Fibroblast of lung (primary cell): ENCODE results near the gene SLC5A10. TPM values are rescaled to one million over a fixed set of nuclear protein-coding genes. Genes with fewer than 3 reads are reported as not detected.

Source experiments
- DNase-seq, 2 donors: peaks; one replicate each; pipeline versions ENCODE4 v3.0.0 to v3.0.0-alpha.2; 2010; ENCODE audit warnings: low read depth in 2 of 2
- H2AFZ ChIP-seq: 2 replicates; pipeline ENCODE4 v1.5.1; 2012; ENCODE audit warnings: low read length, control low read depth, inconsistent platforms
- H3K27ac ChIP-seq: 2 replicates; pipeline ENCODE4 v1.5.1; 2011; ENCODE audit warnings: low read length, control low read depth; ENCODE audit not compliant: insufficient read depth
- H3K27me3 ChIP-seq: 2 replicates; pipeline ENCODE4 v1.5.1; 2011; ENCODE audit warnings: mild to moderate bottlenecking, low read length; ENCODE audit not compliant: control insufficient read depth, insufficient read depth
- H3K36me3 ChIP-seq: 2 replicates; pipeline ENCODE4 v1.5.1; 2011; ENCODE audit warnings: low read length; ENCODE audit not compliant: control insufficient read depth, insufficient read depth
- H3K4me1 ChIP-seq: 2 replicates; pipeline ENCODE4 v1.5.1; 2011; ENCODE audit warnings: low read length; ENCODE audit not compliant: control insufficient read depth, insufficient read depth; ENCODE audit errors: extremely low read depth
- H3K4me2 ChIP-seq: 2 replicates; pipeline ENCODE4 v1.5.1; 2011; ENCODE audit warnings: low read length, control low read depth; ENCODE audit not compliant: insufficient read depth; ENCODE audit errors: extremely low read depth
- H3K4me3 ChIP-seq, 4 experiments: fragments of 200-600 bp in 1 of 4; sonication (generic) in 1 of 4; replicated peaks in 1 of 4; 2 replicates each; pipeline ENCODE4 v1.5.1; 2011 to 2016; ENCODE audit warnings: low read length in 4 of 4, low read depth in 3 of 4, mild to moderate bottlenecking in 3 of 4, control low read depth in 2 of 4, inconsistent platforms in 1 of 4, mixed read lengths in 1 of 4; ENCODE audit not compliant: insufficient read depth in 1 of 4; ENCODE audit errors: control extremely low read depth in 1 of 4
- H3K79me2 ChIP-seq: 2 replicates; pipeline ENCODE4 v1.5.1; 2012; ENCODE audit warnings: mild to moderate bottlenecking, low read length, inconsistent platforms; ENCODE audit not compliant: control insufficient read depth, insufficient read depth
- H3K9ac ChIP-seq: 2 replicates; pipeline ENCODE4 v1.5.1; 2011; ENCODE audit warnings: mild to moderate bottlenecking, low read length, control low read depth; ENCODE audit not compliant: insufficient read depth
- H3K9me3 ChIP-seq: 2 replicates; pipeline ENCODE4 v1.5.1; 2012; ENCODE audit warnings: low read depth, low read length; ENCODE audit not compliant: control insufficient read depth, insufficient read depth
- H4K20me1 ChIP-seq: 2 replicates; pipeline ENCODE4 v1.5.1; 2011; ENCODE audit warnings: low read length; ENCODE audit not compliant: control insufficient read depth, insufficient read depth; ENCODE audit errors: extremely low read depth
- EZH2 ChIP-seq: IDR thresholded peaks from 2 replicates; pipeline ENCODE4 v1.5.1; 2012; ENCODE audit warnings: low read length, control low read depth, mild to moderate bottlenecking; ENCODE audit errors: missing control alignments
- polyA plus RNA-seq, 2 donors: library from polyadenylated mRNA; depleted of rRNA in 1 of 2; stranded (reverse) in 1 of 2; unstranded in 1 of 2; fragments of >200 nt; gene quantifications; 2 replicates each; pipeline ENCODE4 v1.2.1, GENCODE V29; 2011 to 2012; ENCODE audit warnings: missing spikeins in 1 of 2
- total RNA-seq: library from RNA; depleted of rRNA; stranded (reverse); fragments of >200 nt; gene quantifications from 2 replicates; pipeline ENCODE4 v1.2.1, GENCODE V29; 2014
- TF ChIP-seq, protein P1 (sequence below), 2 donors: IDR thresholded peaks in 1 of 2; conservative IDR thresholded peaks in 1 of 2; 1 replicate in 1 of 2; 2 replicates in 1 of 2; pipeline ENCODE4 v1.5.1; 2011 to 2012; ENCODE audit warnings: low read length in 2 of 2, control low read depth in 1 of 2, inconsistent platforms in 1 of 2, low read depth in 1 of 2, mild to moderate bottlenecking in 1 of 2

The SLC5A10 gene
- total and polyA plus RNA-seq, 2 donors (not counting 1 experiment from before 2014, with no cell fraction given) = not detected

DNA sequence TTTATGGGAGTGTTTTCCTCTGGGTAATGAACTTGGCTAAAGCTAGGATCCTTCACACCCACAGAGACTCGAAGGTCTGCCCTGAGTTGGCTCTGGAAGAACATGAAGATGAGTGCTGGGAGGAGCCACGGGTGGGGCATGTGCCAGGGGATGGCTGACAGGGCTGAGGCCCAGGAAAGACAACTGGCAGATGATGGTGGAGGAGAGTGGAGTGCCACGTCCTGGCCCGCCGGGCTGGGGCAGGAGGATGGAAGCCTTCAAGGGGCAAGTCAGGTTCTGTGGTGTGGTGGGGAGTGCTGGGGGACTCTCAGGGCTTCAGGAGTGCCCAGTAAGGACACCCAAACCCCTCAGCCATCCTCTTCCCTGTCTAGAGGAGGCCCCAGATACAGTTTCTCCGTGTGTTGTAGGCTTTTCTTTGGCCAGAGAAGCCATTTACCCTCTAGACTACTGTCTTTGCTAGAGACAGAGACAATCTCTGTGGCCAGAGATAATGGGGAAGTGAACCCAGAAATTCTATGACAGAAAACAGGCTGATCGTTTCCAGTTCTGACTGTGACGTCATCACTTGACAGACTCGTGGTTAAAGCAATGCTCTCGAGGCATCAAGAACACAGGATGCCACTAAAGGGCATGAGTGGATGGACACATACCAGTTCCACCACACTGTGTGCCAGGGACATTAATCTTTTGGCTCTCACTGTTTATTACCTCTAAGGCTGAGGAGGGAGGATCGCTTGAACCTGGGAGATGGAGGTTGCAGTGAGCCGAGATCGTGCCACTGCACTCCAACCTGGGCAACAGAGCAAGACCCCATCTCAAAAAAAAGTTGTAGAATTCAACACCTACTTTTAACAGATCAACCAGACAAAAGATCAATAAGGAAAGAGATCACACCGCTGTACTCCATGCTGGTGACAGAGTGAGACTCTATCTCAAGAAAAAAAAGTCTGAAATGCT is 18.6 kb upstream of the SLC5A10 start:
- no peaks in the 10 kb centered on the region for H4K20me1 ChIP-seq
- no peak for TF ChIP-seq EZH2
- TF ChIP-seq, protein P1, sequence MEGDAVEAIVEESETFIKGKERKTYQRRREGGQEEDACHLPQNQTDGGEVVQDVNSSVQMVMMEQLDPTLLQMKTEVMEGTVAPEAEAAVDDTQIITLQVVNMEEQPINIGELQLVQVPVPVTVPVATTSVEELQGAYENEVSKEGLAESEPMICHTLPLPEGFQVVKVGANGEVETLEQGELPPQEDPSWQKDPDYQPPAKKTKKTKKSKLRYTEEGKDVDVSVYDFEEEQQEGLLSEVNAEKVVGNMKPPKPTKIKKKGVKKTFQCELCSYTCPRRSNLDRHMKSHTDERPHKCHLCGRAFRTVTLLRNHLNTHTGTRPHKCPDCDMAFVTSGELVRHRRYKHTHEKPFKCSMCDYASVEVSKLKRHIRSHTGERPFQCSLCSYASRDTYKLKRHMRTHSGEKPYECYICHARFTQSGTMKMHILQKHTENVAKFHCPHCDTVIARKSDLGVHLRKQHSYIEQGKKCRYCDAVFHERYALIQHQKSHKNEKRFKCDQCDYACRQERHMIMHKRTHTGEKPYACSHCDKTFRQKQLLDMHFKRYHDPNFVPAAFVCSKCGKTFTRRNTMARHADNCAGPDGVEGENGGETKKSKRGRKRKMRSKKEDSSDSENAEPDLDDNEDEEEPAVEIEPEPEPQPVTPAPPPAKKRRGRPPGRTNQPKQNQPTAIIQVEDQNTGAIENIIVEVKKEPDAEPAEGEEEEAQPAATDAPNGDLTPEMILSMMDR (conservative IDR thresholded peaks at IDR 0.05 in 1 of 2, IDR thresholded peaks at IDR 0.05 in 1 of 2; ENCODE audit: low read depth in 1 of 2, low read length in 2 of 2) = no peak
- H3K9me3 ChIP-seq = no peaks in the 10 kb centered on the region
- H3K4me3 ChIP-seq = no peak overlapping the region
- no peak for DNase-seq
- H3K27me3 ChIP-seq = no peaks in the 10 kb centered on the region
- H2AFZ ChIP-seq = no peak overlapping the region
- H3K9ac ChIP-seq = no peak overlapping the region
- H3K36me3 ChIP-seq = no peaks in the 10 kb centered on the region
- no peak overlapping the region for H3K27ac ChIP-seq
- no peaks in the 10 kb centered on the region for H3K4me1 ChIP-seq
- no peaks in the 10 kb centered on the region for H3K79me2 ChIP-seq
- H3K4me2 ChIP-seq = no peak overlapping the region

DNA sequence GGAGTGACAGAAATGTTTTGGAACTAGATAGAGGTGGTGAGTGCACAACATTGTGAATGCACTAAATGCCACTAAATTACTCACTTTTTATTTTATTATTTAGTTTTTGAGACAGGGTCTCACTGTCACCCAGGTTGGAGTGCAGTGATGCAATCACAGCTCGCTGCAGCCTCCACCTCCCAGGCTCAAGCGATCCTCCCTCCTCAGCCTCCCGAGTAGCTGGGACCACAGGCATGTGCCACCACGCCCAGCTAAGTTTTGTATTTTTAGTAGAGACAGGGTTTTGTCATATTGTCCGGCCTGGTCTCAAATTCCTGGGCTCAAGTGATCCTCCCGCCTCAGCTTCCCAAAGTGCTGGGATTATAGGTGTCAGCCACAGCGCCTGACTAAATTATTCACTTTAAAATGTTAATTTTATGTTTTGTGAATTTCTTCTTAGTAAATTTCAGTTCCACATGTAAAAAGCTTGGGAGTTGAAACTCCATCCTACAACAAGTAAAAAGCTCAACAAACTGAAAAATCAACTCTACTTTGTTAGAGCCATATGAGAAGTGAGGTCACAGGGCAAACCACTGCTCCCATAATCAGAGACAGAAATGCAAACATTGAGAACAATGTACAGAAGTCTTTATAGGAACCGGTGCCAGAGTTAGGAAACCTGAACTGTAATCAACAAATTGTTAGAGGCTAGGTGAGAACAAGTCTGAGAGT is 13.8 kb upstream of the SLC5A10 start:
- Histone ChIP-seq H3K36me3 (no peaks in the 10 kb centered on the region), H3K9me3 (no peaks in the 10 kb centered on the region), H3K27ac (no peak overlapping the region), H2AFZ (no peak overlapping the region), H3K4me1 (no peaks in the 10 kb centered on the region), H3K9ac (no peak overlapping the region), H4K20me1 (no peaks in the 10 kb centered on the region), H3K27me3 (no peaks in the 10 kb centered on the region), H3K79me2 (no peaks in the 10 kb centered on the region), H3K4me2 (no peak overlapping the region), H3K4me3 (no peak overlapping the region)
- no peak for DNase-seq
- TF ChIP-seq, protein P1 (conservative IDR thresholded peaks at IDR 0.05 in 1 of 2, IDR thresholded peaks at IDR 0.05 in 1 of 2; ENCODE audit: low read depth in 1 of 2, low read length in 2 of 2) = no peak
- no peak for TF ChIP-seq EZH2

DNA sequence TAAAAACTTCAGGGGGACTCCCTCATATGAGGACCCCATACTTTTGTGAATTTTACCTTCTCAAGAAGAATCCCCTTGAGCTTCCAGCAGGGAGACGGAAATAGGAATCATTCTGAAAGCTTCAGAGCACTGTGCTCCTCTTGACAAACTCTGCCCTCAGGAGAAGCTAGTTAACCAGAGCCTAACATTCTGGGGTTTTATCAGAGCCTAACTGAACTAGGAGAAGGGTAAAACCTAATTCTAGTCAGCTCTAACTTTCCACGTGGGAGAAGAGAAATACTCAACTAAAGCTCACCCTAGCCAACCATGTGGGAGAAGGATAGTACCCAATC is 13.3 kb upstream of the SLC5A10 start:
- H3K27me3 ChIP-seq = no peaks in the 10 kb centered on the region
- H3K79me2 ChIP-seq = no peaks in the 10 kb centered on the region
- H2AFZ ChIP-seq = no peak overlapping the region
- no peaks in the 10 kb centered on the region for H3K9me3 ChIP-seq
- H3K4me1 ChIP-seq = no peaks in the 10 kb centered on the region
- no peak for DNase-seq
- no peaks in the 10 kb centered on the region for H4K20me1 ChIP-seq
- no peak for TF ChIP-seq EZH2
- TF ChIP-seq, protein P1 (conservative IDR thresholded peaks at IDR 0.05 in 1 of 2, IDR thresholded peaks at IDR 0.05 in 1 of 2; ENCODE audit: low read depth in 1 of 2, low read length in 2 of 2) = no peak
- no peaks in the 10 kb centered on the region for H3K36me3 ChIP-seq
- no peak overlapping the region for H3K9ac ChIP-seq
- no peak overlapping the region for H3K27ac ChIP-seq
- H3K4me3 ChIP-seq = no peak overlapping the region
- H3K4me2 ChIP-seq = no peak overlapping the region
